ENCODE measurements around the gene SGSM1.

DNA sequence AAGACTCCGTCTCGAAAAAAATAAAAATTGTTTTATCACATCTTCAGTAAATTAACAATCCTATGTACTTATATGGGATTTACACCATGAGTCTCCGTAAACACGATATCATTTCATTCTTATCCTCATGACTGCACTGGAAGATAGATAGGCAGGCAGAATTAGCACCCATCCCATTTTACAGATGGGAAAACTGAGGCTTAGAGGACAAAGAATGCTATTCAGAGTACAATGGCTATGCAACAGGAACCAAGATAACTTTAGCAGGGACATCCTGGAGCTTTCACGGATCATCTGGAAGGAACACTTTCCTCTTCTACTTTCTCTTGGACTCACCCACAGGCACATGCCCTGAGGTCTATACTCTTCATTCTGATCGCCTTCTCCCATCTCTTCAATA, 14.6 kb upstream of the SGSM1 start:
- TF ChIP-seq, protein P1, sequence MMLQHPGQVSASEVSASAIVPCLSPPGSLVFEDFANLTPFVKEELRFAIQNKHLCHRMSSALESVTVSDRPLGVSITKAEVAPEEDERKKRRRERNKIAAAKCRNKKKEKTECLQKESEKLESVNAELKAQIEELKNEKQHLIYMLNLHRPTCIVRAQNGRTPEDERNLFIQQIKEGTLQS (CRISPR knock-in tag; conservative IDR thresholded peaks at IDR 0.05): no peak
- no peak for TF ChIP-seq IRF2 (CRISPR knock-in tag; IDR thresholded peaks at IDR 0.05; ENCODE audit: borderline replicate concordance, low read depth)
- TF ChIP-seq, protein P2, sequence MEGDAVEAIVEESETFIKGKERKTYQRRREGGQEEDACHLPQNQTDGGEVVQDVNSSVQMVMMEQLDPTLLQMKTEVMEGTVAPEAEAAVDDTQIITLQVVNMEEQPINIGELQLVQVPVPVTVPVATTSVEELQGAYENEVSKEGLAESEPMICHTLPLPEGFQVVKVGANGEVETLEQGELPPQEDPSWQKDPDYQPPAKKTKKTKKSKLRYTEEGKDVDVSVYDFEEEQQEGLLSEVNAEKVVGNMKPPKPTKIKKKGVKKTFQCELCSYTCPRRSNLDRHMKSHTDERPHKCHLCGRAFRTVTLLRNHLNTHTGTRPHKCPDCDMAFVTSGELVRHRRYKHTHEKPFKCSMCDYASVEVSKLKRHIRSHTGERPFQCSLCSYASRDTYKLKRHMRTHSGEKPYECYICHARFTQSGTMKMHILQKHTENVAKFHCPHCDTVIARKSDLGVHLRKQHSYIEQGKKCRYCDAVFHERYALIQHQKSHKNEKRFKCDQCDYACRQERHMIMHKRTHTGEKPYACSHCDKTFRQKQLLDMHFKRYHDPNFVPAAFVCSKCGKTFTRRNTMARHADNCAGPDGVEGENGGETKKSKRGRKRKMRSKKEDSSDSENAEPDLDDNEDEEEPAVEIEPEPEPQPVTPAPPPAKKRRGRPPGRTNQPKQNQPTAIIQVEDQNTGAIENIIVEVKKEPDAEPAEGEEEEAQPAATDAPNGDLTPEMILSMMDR (IDR thresholded peaks at IDR 0.05): no peak
- TF ChIP-seq ZNF396 (CRISPR knock-in tag; IDR thresholded peaks at IDR 0.05; ENCODE audit: borderline replicate concordance): no peak
- TF ChIP-seq, protein P3, sequence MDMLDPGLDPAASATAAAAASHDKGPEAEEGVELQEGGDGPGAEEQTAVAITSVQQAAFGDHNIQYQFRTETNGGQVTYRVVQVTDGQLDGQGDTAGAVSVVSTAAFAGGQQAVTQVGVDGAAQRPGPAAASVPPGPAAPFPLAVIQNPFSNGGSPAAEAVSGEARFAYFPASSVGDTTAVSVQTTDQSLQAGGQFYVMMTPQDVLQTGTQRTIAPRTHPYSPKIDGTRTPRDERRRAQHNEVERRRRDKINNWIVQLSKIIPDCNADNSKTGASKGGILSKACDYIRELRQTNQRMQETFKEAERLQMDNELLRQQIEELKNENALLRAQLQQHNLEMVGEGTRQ (CRISPR knock-in tag; IDR thresholded peaks at IDR 0.05): no peak
- no peak for TF ChIP-seq ETV6 (CRISPR knock-in tag; IDR thresholded peaks at IDR 0.05)
- no peak for TF ChIP-seq ELF4 (CRISPR knock-in tag; IDR thresholded peaks at IDR 0.05; ENCODE audit: low read depth)
- TF ChIP-seq, protein P4, sequence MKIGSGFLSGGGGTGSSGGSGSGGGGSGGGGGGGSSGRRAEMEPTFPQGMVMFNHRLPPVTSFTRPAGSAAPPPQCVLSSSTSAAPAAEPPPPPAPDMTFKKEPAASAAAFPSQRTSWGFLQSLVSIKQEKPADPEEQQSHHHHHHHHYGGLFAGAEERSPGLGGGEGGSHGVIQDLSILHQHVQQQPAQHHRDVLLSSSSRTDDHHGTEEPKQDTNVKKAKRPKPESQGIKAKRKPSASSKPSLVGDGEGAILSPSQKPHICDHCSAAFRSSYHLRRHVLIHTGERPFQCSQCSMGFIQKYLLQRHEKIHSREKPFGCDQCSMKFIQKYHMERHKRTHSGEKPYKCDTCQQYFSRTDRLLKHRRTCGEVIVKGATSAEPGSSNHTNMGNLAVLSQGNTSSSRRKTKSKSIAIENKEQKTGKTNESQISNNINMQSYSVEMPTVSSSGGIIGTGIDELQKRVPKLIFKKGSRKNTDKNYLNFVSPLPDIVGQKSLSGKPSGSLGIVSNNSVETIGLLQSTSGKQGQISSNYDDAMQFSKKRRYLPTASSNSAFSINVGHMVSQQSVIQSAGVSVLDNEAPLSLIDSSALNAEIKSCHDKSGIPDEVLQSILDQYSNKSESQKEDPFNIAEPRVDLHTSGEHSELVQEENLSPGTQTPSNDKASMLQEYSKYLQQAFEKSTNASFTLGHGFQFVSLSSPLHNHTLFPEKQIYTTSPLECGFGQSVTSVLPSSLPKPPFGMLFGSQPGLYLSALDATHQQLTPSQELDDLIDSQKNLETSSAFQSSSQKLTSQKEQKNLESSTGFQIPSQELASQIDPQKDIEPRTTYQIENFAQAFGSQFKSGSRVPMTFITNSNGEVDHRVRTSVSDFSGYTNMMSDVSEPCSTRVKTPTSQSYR (CRISPR knock-in tag; IDR thresholded peaks at IDR 0.05): no peak
- no peak for TF ChIP-seq ZNF317 (CRISPR knock-in tag; IDR thresholded peaks at IDR 0.05; ENCODE audit: borderline replicate concordance, low read depth)
